Embryonic facial prominence (tissue), 1 donor: Measurements from ENCODE around the gene PLXNB1.
"Not testable (repeated sequence)": the region's sequence is repeated elsewhere in the genome, so short reads cannot be mapped to it uniquely, and the experiment has no call there.

Experiments
- DNase-seq: peaks from one replicate; pipeline ENCODE4 v3.0.0-alpha.2; 2016; ENCODE audit errors: extremely low spot score

The PLXNB1 gene

GRCh38 chr3:48429960-48430707 lies at the start of gene PLXNB1:
Gene PLXNB1, minus strand, starts transcription at chr3:48430086. Its CDS starts 5,475 bp downstream, at chr3:48424611.
- DNase-seq, result peak; percentile 55

- no peak for DNase-seq
These were observed 49.0 kb upstream of the PLXNB1 start for GRCh38 chr3:48478626-48479555.

- DNase-seq, result no peak
These were observed 48.2 kb upstream of the PLXNB1 start for GRCh38 chr3:48477959-48478520.

GRCh38 chr3:48476426-48477053 lies 46.7 kb upstream of the PLXNB1 start:
- DNase-seq, result no peak

GRCh38 chr3:48475188-48475587 lies 45.3 kb upstream of the PLXNB1 start:
- DNase-seq, result no peak

- no peak for DNase-seq
These were observed 44.7 kb upstream of the PLXNB1 start for GRCh38 chr3:48474619-48475018.

GRCh38 chr3:48474031-48474430 lies 44.1 kb upstream of the PLXNB1 start:
- not testable (repeated sequence) for DNase-seq

- no peak for DNase-seq
These were observed 43.7 kb upstream of the PLXNB1 start for GRCh38 chr3:48473617-48473952.

- DNase-seq, result peak; percentile 89
These were observed 43.2 kb upstream of the PLXNB1 start for GRCh38 chr3:48472923-48473616.

- DNase-seq, result no peak
These were observed 42.7 kb upstream of the PLXNB1 start for GRCh38 chr3:48472673-48472922.

GRCh38 chr3:48470286-48470685 lies 40.4 kb upstream of the PLXNB1 start:
- DNase-seq, result no peak

- DNase-seq, result no peak
These were observed 39.4 kb upstream of the PLXNB1 start for GRCh38 chr3:48469046-48469915.

GRCh38 chr3:48468329-48468731 lies 38.4 kb upstream of the PLXNB1 start:
- DNase-seq, result no peak

- no peak for DNase-seq
These were observed 37.8 kb upstream of the PLXNB1 start for GRCh38 chr3:48467473-48468267.

GRCh38 chr3:48467110-48467454 lies 37.2 kb upstream of the PLXNB1 start:
- no peak for DNase-seq

- no peak for DNase-seq
These were observed 36.7 kb upstream of the PLXNB1 start for GRCh38 chr3:48466386-48467109.

GRCh38 chr3:48465531-48466378 lies 35.9 kb upstream of the PLXNB1 start:
- DNase-seq, result peak; percentile 88

- DNase-seq, result no peak
These were observed 35.3 kb upstream of the PLXNB1 start for GRCh38 chr3:48465237-48465530.
